HG02798 (cell line): ENCODE results near the gene PIGM.
"Not testable (repeated sequence)": the region's sequence is repeated elsewhere in the genome, so short reads cannot be mapped to it uniquely, and the experiment has no call there.

Source experiments
- ATAC-seq: cut with Tn5 transposase; IDR thresholded peaks from one replicate; pipeline ENCODE4 v1.9.1; 2021; ENCODE audit warnings: mild to moderate bottlenecking; ENCODE audit not compliant: unreplicated experiment, poor library complexity

Gene PIGM

GRCh38 chr1:160061369-160062229, 29.8 kb upstream of the PIGM start:
- no peak for ATAC-seq

GRCh38 chr1:160058087-160058486, 26.3 kb upstream of the PIGM start:
- ATAC-seq: no peak

DNA sequence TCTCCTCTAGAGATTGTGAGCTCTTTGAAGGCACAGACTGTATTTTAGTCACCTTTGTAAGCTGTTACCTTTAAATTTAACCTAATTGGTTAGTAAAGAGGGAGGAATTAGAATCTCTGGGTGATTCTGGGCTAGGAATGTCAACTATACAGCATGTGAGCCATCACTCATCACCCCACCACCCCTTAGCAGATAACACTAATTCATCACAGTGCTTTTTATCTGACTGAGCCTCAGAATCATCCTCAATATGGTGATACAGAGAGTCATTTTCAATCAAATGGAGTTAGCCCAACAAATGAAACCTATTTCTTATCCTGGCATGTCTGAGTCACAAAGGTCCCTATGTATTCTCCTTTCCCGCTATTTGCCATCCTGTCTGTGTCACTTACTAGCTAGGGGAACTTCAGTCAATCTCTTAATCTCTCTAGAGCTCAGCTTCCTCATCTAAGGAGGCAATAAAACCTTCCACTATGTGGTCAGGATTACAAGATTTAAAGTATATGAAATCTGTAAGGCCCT, 24.9 kb upstream of the PIGM start:
- ATAC-seq: no peak

- ATAC-seq: no peak
These were observed 22.0 kb upstream of the PIGM start for GRCh38 chr1:160053548-160054365.

GRCh38 chr1:160052936-160053335, 21.1 kb upstream of the PIGM start:
- ATAC-seq: no peak

GRCh38 chr1:160050619-160051018, 18.8 kb upstream of the PIGM start:
- ATAC-seq: no peak

GRCh38 chr1:160050182-160050581, 18.4 kb upstream of the PIGM start:
- ATAC-seq: not testable (repeated sequence)

- no peak for ATAC-seq
These were observed 17.3 kb upstream of the PIGM start for GRCh38 chr1:160049101-160049500.

DNA sequence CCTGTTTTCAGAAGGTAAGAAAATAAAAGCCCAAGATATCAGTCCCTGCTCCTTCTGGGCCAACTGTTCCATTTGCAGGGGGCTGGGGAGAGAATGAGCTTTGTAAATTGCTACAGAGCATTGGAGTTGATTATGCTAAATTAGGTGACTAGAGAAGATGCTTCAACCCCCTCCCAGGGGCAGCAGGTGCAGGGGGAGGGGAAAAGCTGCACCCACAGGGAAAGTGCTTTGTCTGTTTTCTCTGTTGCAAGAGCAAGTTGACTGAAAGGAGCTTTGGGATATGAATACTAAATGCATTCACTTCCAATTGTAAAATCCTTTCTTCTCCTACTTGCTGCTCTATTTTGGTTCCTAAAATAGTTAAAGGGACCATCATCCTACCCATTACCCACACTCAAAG, 16.5 kb upstream of the PIGM start:
- no peak for ATAC-seq

DNA sequence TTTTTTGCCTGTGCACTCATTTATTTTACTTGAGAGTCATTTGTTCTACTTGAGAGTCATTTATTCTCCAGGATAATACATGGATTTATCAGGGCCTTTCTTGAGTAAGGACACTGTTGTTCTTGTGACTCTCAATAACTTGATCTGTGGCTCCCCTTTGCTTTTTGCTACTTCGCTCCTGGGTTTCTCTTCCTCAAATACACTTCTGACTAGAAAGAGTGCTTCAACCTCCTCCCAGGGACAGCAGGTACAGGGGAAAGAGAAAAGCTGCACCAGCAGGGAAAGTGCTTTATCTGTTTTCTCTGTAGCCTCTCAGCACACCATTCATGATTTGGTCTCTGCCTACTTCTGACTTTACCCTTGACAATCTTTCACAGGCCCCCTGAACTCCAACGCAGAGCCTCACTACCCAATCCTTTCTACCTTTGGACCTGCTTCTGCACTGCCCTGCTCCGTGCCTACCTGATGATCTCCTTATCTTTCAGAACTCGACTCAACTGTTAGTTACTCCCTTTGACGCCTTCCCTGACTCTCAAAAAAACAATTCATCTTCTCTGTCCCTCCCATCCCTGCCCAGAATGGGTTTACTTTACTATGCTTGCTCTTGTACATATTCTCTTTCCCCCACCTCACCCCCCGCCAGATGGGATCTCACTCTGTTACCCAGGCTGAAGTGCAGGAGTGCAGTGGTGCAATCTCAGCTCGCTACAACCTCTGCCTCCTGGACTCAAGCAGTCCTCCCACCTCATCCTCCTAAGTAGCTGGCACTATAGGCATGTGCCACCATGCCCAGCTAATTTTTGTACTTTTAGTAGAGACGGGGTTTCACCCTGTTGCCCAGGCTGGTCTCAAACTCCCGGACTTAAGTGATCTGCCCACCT, 15.6 kb upstream of the PIGM start:
- ATAC-seq: peak; percentile 28

- ATAC-seq: peak; percentile 77
These were observed 14.8 kb upstream of the PIGM start for GRCh38 chr1:160046494-160047110.

GRCh38 chr1:160045653-160046052, 13.9 kb upstream of the PIGM start:
- ATAC-seq: no peak

- ATAC-seq: no peak
These were observed 11.8 kb upstream of the PIGM start for GRCh38 chr1:160043543-160043942.

GRCh38 chr1:160040476-160040875, 8.7 kb upstream of the PIGM start:
- no peak for ATAC-seq

GRCh38 chr1:160032165-160032820, 503 bp upstream of the PIGM start:
- ATAC-seq: peak; percentile 19

DNA sequence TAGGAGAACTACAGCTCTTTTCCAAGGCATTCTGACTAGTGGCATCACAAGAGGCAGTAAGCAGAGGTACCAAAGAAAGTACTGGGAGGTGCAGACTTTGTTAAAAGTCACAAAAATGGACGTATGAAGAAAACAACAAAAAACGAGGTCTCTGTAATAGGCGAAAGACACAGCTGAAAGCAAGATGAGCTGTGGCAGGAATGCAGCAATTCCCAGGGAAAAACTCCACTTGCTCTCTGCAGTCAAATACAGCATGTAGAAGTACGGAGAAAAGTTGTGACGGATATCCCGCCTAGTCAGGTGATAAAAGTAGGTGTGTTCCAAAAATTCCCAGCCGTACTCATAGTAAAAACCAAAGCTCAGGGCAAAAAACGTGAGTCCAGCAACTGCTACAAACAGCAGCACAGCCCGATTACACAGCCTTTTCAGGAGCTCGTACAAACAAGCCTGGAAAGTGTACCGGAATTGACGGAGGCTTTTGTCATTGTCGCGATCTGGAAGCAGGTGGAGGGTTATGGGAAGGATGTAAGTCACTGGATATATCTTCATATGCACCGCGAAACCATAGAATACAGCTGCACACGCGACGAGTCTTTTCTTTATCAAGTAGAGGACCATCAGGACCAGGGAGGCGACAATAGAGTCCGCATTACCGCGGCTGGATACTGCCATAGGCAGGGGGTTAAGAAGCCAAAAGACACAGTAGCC, 979 bp downstream of the PIGM start:
- ATAC-seq: no peak

DNA sequence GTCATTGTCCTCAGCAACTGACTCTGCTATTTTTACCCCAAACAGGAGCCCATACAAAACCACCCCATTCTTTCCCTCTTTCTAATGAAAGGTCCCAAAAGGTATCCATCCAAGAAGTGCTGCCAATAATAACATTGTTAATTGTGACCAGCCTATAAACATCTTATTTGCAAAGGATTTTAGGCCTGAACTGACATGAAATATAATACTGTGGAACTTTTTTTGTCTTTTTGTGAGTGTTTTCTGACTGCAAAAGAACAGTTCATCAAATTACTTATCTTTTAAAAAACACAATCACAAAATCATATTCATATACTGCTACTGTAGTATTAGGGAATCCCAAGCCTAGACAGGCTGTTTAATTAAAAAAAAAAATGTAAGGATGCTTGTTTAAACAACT, 3.4 kb downstream of the PIGM start:
- no peak for ATAC-seq

DNA sequence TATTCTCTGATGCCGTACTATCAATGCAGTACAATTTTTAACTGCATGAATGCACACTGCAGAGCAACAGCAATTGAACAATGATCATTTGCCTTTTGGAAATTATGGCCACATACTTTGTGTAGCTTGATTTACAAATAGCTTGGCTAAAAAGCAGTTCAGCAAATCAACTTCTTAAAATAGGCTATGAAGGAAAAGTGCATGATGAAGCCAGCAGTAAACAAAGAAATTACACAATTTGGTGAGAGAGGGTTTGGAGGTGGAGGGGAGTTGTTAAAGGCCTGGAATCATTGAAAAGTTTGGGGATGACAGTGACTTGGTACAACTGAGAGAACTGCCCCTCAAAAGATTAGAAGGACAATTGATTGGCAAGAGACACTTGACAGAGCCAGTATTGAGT, 6.5 kb downstream of the PIGM start:
- no peak for ATAC-seq
